Transverse colon (tissue), 4 donors: Measurements from ENCODE around the gene LMBR1. TPM values are rescaled to one million over a fixed set of nuclear protein-coding genes. Genes with fewer than 3 reads are reported as not detected.

Source experiments
- DNase-seq: peaks from one replicate; pipeline ENCODE4 v3.0.0-alpha.2; 2019
- H3K27ac ChIP-seq, 4 donors: fragments of 200-600 bp; sonication (generic); 2 replicates each; pipeline ENCODE4 v1.5.1; 2016 to 2018; ENCODE audit warnings: inconsistent platforms in 4 of 4
- H3K27me3 ChIP-seq: fragments of 200-600 bp; sonication (generic); 2 replicates; pipeline ENCODE4 v1.5.1; 2017; ENCODE audit warnings: inconsistent platforms
- H3K36me3 ChIP-seq, 4 donors: fragments of 200-600 bp; sonication (generic); 2 replicates each; pipeline ENCODE4 v1.5.1; 2017 to 2019; ENCODE audit warnings: inconsistent platforms in 4 of 4
- H3K4me1 ChIP-seq, 4 donors: fragments of 200-600 bp; sonication (generic); 2 replicates each; pipeline ENCODE4 v1.5.1; 2017 to 2020; ENCODE audit warnings: inconsistent platforms in 4 of 4
- H3K4me3 ChIP-seq, 4 donors: fragments of 200-600 bp; sonication (generic); 1 replicate in 1 of 4; 2 replicates in 3 of 4; pipeline versions ENCODE4 v1.5.1 to v1.6.1; 2017 to 2019; ENCODE audit warnings: inconsistent platforms in 4 of 4
- H3K9me3 ChIP-seq, 2 donors: fragments of 200-600 bp; sonication (generic); 2 replicates each; pipeline ENCODE4 v1.5.1; 2017 to 2019; ENCODE audit warnings: inconsistent platforms in 2 of 2
- CTCF ChIP-seq, 5 experiments: fragments of 200-600 bp in 3 of 5; fragments of 450-650 bp in 2 of 5; sonication (generic) in 3 of 5; IDR thresholded peaks; 1 replicate in 2 of 5; 2 replicates in 3 of 5; pipeline ENCODE4 v1.5.1; 2016 to 2017; ENCODE audit warnings: antibody characterized with exemption in 5 of 5, inconsistent platforms in 3 of 5, mild to moderate bottlenecking in 2 of 5, moderate library complexity in 1 of 5
- EP300 ChIP-seq: sonication (generic); formaldehyde crosslinking; IDR thresholded peaks from one replicate; pipeline ENCODE4 v1.6.1; 2017; ENCODE audit warnings: antibody characterized with exemption, low read depth
- POLR2A ChIP-seq: fragments of 450-650 bp; IDR thresholded peaks from one replicate; pipeline ENCODE4 v1.6.1; 2016; ENCODE audit warnings: antibody characterized with exemption, mild to moderate bottlenecking, moderate library complexity
- POLR2AphosphoS5 ChIP-seq, 3 donors: sonication (generic); formaldehyde crosslinking; IDR thresholded peaks; one replicate each; pipeline ENCODE4 v1.6.1; 2016; ENCODE audit warnings: antibody characterized with exemption in 3 of 3
- WGBS, 2 donors: methylation state at CpG; one replicate each; pipeline ENCODE4 v1.1.5; 2018; ENCODE audit warnings: low coverage in 1 of 2; 5-methylcytosine and 5-hydroxymethylcytosine counted together
- in situ Hi-C, 4 donors: fragments of 200-750 bp; cut with MboI; loops; one replicate each; pipeline versions ENCODE4 v1.15.0 to v1.15.1; 2017; ENCODE audit warnings: low sequenced_read_pairs in 3 of 4, low pct_ligation_motif_present in 1 of 4, low pct_unique_long_range_greater_than_20kb in 1 of 4
- intact Hi-C: fragments of 100-400 bp; cut with DNase I; formaldehyde crosslinking; loops from one replicate; pipeline ENCODE4 v1.15.1; 2023; ENCODE audit warnings: low total_unique reads
- total RNA-seq, 4 donors: library from RNA; depleted of rRNA; stranded (reverse); fragments of >200 nt; gene quantifications; one replicate each; pipeline ENCODE4 v1.1.0, GENCODE V29; 2016

Gene LMBR1
- total RNA-seq, 4 donors from 2014 or later = 16.7 to 78.1 (median 67.4) TPM

DNA sequence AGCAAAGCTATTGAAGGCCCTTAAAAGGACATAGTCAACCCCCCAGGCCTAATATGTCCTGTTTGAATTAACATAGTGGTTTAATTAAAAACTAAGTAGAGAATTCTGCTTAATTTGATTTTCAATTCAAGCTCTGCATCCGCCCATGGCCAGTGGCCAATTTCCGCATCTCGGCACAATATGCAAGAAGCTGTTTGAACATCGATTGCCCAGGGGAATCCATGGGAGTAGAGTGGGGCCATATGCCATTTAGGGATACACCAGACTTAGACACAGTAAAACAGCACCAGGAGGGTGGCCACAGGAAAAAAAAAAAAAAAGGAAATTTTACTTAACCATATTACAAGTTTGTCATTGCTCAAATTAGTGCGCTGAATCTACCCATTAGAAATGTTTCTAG is 100.4 kb downstream of the LMBR1 start:
- Histone ChIP-seq H3K36me3 (peaks cover 0 to 5% (median 0%) of the 10 kb centered on the region in 4 donors), H3K27ac (no peak overlapping the region), H3K4me1 (no peaks in the 10 kb centered on the region), H3K27me3 (no peaks in the 10 kb centered on the region), H3K9me3 (no peaks in the 10 kb centered on the region), H3K4me3 (no peak overlapping the region)
- TF ChIP-seq POLR2AphosphoS5 (IDR thresholded peaks at IDR 0.05) (no peak), EP300 (no peak), CTCF (IDR thresholded peaks at IDR 0.05) (no peak), POLR2A (no peak)
- DNase-seq = no peak
- WGBS, 2 donors = 91 to 100% methylated on average over 5 of the region's 5 CpGs
- in situ Hi-C loops = no loop called here
- intact Hi-C loops = no loop called here

DNA sequence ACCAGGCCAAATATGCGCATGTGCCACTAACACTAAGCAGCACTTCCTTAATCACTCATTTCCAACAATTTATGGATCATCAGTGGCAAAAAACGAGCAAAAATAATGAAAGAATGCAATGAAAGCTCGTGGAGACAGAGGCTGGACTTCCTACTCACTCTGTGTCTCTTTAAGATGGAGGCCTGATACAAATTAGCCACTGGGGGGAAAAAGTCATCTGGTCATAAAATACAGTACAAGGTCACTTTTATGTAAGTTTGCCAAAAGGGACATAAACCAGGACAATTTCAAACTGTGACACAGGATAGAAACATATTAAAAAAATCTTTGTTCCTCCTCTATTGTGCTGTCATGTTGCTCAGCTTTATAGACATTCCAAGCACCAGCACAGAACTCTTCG is 101.7 kb downstream of the LMBR1 start:
- Histone ChIP-seq H3K36me3 (peaks cover 0 to 5% (median 0%) of the 10 kb centered on the region in 4 donors), H3K27me3 (no peaks in the 10 kb centered on the region), H3K4me3 (no peak overlapping the region), H3K27ac (no peak overlapping the region), H3K9me3 (no peaks in the 10 kb centered on the region), H3K4me1 (no peaks in the 10 kb centered on the region)
- 75 to 80% methylated on average over 4 of the region's 4 CpGs for WGBS, 2 donors
- in situ Hi-C loops (no loop called here), intact Hi-C loops (no loop called here)
- no peak for DNase-seq
- TF ChIP-seq CTCF (IDR thresholded peaks at IDR 0.05) (no peak), POLR2AphosphoS5 (IDR thresholded peaks at IDR 0.05) (no peak), EP300 (no peak), POLR2A (no peak)

DNA sequence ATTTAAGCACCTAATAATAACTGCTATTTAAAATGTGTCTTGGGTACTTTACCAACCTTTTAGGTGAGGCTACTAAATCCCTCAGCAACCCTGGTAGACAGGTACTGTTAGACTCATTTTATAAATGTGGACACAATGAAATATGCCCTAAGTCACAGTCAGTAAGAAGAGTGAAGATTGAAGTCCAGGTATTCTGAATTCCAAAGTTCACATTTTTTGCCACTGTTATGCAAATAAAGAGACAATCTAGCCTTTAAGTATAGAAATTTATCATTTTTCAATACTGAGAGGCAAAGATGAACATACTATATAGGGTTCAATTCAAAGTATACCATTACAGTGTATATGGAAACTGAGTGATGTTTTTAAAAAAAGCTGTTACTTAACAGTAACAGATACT is 102.7 kb downstream of the LMBR1 start:
- H3K4me1 ChIP-seq = no peaks in the 10 kb centered on the region
- H3K27ac ChIP-seq = no peak overlapping the region
- DNase-seq = no peak
- no peaks in the 10 kb centered on the region for H3K9me3 ChIP-seq
- TF ChIP-seq CTCF (IDR thresholded peaks at IDR 0.05) = no peak
- no peak for TF ChIP-seq EP300
- TF ChIP-seq POLR2A = no peak
- no peak for TF ChIP-seq POLR2AphosphoS5 (IDR thresholded peaks at IDR 0.05)
- H3K36me3 ChIP-seq = no peaks in the 10 kb centered on the region
- no peak overlapping the region for H3K4me3 ChIP-seq
- no peaks in the 10 kb centered on the region for H3K27me3 ChIP-seq
- in situ Hi-C loops (no loop called here), intact Hi-C loops (no loop called here)

DNA sequence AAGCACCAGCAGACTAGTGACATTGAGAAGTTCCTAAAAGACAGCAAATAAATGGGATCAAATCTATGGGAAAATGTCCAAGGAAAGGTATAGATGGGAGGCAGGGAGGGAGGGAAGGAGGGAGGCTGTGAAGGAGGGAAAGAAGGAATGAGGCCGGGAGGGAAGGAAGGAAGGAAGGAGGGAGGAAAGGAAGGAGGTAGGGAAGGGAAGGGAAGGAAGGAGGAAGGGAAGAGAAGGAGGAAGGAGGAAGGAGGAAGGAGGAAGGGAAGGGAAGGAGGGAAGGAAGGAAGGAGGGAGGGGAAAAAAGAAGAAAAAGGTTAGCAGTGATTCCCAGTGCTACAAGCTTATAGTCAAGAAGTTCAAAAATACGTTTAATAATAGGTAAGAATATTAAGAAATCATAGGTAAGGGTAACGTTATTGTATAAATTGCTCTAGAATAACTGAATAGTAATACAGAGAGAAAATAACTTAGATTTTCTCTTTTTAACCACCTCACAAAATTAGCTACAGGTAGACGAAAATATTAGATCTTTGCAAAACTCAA is 106.9 kb downstream of the LMBR1 start:
- intact Hi-C loops = no loop called here
- TF ChIP-seq CTCF (IDR thresholded peaks at IDR 0.05) (no peak), EP300 (no peak), POLR2AphosphoS5 (IDR thresholded peaks at IDR 0.05) (no peak), POLR2A (no peak)
- H3K27me3 ChIP-seq = no peaks in the 10 kb centered on the region
- H3K4me3 ChIP-seq = no peak overlapping the region
- no peaks in the 10 kb centered on the region for H3K36me3 ChIP-seq
- no peaks in the 10 kb centered on the region for H3K9me3 ChIP-seq
- H3K4me1 ChIP-seq = no peaks in the 10 kb centered on the region
- H3K27ac ChIP-seq = no peak overlapping the region
- no peak for DNase-seq
- in situ Hi-C loops = no loop called here
- 89 to 94% methylated on average over 4 of the region's 4 CpGs for WGBS, 2 donors
